Activated T-cell treated with anti-CD3 and anti-CD28 coated beads for 48 hours (primary cell): ENCODE measurements around the gene CTNNA1.

Experiments used
- DNase-seq: peaks from one replicate; pipeline ENCODE4 v3.0.0-alpha.2; 2020; ENCODE audit warnings: low read depth

CTNNA1 gene

DNA sequence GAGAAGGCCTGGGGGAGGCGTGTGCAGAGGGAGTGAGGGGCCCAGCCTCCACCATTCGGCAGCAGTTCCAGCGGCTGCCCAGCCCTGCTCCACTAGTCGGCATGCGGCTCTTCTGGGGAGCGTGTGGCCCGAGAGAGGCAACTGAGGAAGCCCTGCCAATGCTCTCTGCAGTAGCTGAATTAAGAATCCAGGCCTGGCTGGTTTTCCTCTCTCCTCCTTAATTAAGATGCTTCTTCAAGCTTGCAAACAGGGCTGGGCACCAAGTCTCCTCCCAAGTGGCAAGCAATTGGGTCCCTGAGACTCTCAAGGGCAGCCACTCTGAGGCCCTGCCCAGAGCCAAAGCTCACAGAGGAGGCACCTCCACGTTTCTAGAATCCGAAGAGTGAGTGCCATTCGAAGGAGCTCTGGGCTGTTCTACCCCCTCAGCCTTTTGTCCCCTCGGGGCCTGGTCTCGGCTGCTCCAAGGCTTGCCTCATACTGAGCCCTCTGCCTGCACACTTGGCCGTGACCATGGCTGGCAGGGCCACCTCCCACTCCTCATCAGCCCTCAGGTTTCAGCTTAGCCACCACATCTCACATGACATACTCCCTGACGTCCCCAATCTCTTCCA is 197.3 kb downstream of the CTNNA1 start:
- no peak for DNase-seq

- no peak for DNase-seq
Observed at GRCh38 chr5:138951091-138951985, 198.1 kb downstream of the CTNNA1 start.

GRCh38 chr5:138951986-138952735 is 198.9 kb downstream of the CTNNA1 start:
- DNase-seq, result no peak

GRCh38 chr5:138952962-138953361 is 199.7 kb downstream of the CTNNA1 start:
- DNase-seq, result no peak

- DNase-seq, result no peak
Observed at GRCh38 chr5:138953387-138954256, 200.4 kb downstream of the CTNNA1 start.

- no peak for DNase-seq
Observed at GRCh38 chr5:138954257-138955012, 201.2 kb downstream of the CTNNA1 start.

DNA sequence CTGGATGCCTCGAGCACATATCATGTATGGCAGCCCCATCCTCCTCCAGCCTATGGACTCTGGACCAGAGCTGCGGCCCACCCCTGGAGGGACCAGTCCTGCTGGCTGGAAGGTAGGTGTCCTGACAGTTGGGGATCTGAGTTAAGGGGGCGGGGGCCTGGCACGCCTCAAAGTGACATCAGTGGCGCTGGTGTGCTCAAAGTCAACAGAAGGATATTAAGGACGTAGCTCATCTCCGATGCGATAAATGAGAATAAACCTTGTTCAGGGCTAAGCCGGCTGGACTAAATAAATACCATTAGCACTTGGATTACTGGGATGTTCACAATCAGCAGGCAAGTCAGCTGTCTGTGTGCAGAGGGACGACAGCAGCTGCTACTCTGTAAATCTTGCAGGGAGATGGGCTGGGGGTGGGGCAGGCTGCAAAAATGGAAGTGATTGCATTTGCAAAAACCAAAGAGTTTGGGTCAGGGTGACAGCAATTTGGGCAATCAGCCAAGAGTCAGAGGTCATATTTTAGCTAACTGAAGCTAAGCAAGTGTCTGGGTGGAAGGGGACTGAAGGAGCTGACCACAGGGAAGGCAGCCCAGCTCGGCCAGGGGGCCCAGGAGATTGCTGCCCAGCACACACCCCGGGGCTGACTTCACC is 201.9 kb downstream of the CTNNA1 start:
- no peak for DNase-seq

GRCh38 chr5:138955671-138956295 is 202.6 kb downstream of the CTNNA1 start:
- DNase-seq, result no peak

GRCh38 chr5:138956801-138957200 is 203.6 kb downstream of the CTNNA1 start:
- no peak for DNase-seq

DNA sequence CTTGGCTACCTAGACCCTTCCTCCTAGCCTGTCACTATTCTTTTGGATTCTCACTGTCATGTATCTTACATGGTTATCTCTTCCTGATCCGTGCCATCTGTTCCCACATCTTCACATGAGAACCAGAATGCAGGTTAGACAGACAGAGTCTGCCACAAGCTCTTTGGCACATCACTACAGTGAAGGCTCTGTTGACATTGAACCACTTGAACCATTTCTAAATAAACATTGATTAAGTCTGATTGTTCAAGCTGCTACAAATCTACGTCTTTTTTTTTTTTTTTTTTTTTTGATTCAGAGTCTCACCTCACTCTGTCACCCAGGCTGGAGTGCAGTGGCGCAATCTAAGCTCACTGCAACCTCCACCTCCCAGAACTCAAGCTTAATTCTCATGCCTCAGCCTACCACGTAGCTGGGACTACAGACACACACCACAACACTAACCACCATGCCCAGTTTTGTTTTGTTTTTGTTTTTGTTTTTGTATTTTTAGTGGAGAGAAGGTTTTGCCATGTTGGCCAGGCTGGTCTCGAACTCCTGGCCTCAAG is 207.0 kb downstream of the CTNNA1 start:
- DNase-seq, result no peak

GRCh38 chr5:138961221-138961620 is 208.0 kb downstream of the CTNNA1 start:
- no peak for DNase-seq

DNA sequence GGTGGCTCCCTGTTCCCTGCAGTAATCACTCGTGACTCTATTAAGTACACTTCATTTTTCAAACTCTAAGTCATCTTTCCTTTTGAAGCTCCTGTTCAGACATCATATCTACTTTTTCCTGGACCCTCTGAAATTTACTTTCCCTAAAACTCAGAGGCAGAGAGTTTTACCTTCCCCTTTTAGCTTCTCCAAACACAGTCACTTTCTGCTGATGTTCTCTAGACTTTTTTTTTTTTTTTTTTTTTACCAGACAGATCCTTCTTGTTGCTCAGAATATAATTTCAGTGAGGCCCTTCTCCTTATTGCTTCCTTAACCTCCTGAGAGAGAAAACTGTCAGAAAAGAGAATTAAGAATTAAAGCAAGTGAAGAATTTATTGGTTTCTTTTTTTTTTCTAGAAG is 208.5 kb downstream of the CTNNA1 start:
- no peak for DNase-seq

DNA sequence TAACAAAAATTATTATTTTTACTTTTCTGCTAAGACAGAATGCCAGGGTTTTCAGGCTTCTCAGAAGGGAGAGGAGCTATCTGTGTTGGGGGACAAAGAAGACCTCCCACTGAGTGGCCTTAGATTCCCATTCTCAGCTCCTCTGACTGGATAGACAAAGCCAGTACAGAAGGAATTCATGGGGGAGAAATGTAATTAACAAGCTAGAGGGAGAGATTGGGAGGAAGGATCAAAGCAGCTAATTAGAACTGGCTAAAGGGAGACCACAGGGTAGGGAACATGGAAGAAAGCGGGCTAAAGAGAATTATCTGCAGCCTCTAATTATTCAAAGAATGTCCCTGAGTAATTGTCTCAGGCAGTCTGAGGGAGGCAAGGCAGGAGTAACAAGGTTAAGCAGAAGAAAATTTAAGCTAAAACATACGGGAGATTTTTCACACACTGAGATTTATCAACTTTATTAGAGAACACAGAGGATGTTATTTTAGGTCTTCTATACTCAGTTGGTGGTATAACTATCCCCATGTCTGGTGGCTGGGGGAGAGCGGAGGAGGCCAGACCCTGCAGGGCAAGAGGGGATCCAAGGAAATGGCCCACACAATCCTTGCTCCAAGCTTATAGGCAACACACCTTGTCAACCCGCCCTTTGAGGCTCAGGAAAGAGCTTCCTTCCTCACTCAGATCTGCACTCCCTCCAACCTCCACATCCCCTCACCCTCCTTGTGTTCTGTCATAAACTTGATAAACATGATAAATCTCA is 209.6 kb downstream of the CTNNA1 start:
- DNase-seq, result no peak

DNA sequence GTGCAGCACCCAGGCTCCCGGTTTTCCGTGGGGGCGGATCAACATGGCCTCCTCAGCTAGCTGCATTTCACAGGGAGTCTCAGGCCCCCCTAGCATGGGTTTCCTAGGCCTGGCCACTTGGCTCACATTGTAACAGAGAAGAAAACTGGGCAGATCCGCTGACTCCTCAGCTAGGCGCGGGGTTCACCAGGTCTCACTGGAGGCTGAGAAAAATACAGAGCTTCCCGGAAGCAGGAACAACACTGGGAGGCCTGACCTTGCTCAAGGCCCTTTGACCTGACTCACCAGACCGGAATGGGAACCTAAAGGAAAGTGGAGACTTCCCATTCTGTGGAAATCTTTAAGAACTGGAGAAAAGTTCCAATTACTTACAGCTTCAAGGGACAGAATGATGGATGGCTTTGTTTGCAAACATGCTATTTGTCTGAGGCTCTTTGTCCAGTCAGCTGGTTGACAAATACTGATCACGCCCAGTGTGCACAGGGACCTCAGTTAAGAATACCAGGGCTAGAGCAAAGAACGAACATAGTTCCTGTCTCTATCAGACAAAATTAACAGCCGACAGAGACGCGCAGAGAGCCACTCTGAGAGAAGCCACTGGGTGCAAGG is 210.6 kb downstream of the CTNNA1 start:
- no peak for DNase-seq

DNA sequence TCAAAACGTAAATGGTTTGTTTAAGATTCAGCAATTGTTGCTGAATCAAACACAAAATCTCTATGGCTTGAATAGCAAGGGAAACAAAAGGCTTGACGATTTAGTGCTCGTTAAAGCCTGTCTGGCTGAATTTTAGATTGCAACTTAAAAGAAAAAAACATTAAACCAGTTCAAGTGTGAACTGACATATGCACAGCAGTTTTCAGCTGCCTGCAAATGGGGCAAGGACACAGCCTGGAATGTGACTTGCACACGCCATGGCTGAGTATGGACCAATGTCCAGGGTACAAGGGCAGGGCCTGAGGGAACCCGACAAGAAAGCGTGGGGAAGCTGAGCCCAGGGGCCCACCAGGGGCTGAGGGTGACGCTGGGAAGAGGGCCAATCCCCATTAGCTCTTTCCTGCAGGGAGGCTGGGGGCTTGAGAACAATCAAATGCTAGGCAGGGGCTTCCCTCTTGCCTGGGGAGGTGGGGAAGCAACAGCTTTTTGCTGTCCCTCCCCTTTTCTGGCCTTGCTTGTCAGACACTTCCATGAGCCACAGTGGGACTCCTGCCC is 211.5 kb downstream of the CTNNA1 start:
- no peak for DNase-seq

GRCh38 chr5:138965626-138966025 is 212.4 kb downstream of the CTNNA1 start:
- no peak for DNase-seq

DNA sequence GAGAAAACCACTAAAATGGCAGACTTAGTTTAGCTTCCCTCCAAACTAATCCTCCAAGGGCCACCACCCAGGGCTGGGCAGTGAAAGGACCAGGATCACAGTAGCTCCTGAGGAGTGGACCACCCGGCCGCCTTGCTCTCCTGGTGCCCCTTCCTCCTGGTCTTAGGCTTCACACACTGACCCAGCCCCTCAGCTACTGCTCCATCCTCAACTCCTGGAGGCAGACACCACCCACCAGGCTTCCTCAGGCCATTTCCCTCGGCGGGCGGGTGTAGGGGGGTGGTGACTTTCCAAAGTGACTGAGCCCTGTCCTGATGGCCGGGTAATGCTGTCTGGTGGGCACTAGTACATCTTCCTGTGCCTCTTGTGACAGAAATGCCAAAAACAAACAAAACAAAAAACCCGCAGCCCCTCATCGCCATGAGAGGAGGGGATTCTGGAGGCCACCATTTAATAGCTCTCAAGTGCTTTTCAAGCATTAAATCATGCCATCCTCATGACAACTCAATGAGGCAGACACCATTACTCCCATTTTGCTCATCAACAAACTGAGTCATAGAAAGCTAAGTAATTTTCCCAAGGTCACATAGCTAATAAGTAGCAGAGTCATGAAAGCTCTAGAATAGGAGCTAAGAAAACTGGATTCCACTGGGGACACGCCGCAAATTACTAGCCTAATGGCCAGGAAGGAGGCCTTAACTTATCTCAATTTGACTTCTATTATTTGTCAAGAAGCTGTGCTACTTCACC is 213.2 kb downstream of the CTNNA1 start:
- DNase-seq, result no peak
